HTERT RPE-1 (cell line): ENCODE results near the gene CFAP61.

Experiments
- in situ Hi-C: fragments of 300-500 bp; cut with MboI; formaldehyde crosslinking; loops from 4 replicates; pipeline ENCODE4 v1.14.3; 2020; ENCODE audit warnings: low sequenced_read_pairs

The CFAP61 gene

DNA sequence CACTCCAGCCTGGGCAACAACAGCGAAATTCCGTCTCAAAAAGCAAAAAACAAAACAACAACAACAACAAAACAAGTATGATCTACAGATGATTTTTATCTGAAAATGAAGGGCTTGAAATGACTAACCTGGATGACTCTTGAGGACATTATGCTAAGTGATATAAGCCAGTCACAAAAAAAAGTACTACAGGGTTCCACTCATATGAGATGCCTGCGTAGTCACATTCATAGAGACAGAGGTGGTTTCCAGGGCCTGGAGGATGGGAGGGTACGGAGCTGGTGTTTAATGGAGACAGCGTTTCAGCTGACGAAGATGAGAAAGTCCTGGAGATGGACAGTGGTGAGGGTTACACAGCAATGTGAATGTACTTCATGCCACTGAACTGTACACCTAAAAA lies 307.3 kb downstream of the CFAP61 start:
- in situ Hi-C loops, result no loop called here

DNA sequence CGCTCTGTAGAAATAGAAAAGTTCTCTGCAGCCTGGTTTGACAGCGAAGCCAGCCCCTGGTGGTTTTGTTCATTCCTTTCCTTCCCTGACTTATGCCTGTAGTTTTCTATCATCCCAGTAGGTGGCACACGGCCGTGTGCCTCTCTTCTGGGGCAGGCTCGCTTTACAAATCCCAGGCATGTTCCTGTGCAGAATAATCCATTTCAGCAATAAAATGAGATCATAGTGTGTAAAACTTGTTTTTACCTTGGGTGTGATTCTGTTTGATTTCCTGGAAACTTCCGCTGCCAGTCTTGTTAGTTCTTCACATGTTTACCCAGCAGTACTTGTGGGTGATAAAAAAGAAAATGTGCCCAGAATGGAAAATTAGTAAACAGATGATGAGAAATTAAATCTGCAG lies 308.1 kb downstream of the CFAP61 start:
- in situ Hi-C loops, result no loop called here

DNA sequence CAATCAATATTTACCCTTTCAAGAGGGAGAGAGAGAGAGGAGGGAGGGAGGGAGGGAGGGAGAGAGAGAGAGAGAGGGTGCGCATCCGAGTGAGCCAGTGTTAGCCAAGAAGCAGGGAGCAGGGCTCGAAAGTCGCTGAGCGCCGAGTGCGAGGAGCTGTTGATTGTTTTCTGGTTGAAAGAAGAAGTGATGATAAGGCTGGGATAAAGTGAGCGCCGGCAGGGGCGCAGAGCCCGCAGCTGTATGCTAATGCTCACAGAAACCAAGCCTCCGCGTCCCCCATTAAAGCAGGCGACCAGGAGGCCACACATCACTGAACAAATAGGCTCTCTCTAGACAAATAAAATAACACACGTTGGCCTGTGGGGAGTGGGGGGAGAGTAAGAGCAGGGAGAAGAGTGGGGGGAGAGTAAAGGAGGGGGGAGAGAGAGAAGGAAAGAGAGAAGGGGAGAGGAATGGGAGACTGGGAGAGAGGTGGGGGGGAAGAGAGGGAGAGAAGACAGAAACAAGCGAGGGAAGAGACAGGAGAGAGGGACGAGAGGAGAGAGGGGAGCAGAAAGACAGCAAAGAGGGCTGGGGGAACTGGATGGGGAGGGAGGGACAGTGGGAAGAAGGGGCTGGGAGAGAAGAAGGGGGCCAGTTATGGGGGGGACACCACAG lies 310.6 kb downstream of the CFAP61 start:
- in situ Hi-C loops, result no loop called here

DNA sequence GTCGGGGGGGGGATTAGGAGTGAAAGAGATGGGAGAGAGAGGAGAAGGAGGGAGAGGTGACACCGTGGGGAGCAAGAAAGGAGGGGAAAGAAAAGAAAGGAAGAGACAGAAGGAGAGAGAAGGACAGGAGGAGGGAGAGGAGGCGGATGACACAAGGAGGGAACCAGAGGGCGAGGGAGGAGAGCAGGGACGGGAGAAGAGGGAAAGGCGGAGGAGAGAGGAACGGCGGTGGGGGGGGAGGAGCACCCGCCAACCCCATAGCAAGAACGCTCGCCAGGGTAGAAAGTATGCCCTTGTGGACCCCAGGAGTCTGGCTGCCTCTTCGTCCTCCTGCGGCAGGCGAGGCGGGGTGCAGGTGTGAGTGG lies 311.1 kb downstream of the CFAP61 start:
- in situ Hi-C loops, result no loop called here

DNA sequence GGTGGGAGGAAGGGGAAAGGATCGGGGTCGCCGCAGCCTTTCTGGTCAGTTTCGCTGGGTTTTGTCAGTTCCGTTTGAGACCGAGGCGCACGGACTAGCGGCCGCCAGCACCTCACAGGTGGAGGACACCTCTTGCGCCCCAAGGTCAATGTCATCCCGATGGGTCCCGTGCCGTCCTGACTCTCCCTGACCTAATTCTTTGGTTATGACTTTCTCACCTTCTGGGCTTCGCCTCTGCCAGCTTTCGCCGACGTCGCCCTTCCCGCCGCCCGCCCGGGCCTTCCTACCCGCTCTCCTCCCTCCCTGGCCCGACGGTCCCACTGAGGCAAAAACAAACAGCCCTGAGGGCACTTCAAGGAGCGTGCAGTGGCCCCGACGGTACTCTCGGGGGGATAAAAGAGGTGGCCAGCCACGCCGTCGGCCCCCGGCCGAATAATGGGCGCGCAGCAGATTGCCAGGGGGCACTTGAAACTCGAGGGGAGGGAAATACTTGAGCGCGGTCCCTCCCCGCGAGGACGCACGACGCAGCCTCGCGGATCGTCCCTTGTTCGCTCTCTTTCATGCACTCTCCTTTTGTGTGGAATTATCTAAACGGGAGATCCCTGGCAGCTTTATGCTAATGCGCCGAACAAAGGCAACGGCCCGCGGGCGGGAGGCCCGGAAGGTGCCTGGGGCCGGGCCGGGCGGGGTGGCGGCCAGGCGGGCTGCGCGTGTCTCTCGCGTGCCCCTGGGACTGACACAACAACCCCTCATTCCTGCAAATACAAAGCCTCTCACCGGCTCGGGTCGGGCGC lies 311.7 kb downstream of the CFAP61 start:
- in situ Hi-C loops, result no loop called here

DNA sequence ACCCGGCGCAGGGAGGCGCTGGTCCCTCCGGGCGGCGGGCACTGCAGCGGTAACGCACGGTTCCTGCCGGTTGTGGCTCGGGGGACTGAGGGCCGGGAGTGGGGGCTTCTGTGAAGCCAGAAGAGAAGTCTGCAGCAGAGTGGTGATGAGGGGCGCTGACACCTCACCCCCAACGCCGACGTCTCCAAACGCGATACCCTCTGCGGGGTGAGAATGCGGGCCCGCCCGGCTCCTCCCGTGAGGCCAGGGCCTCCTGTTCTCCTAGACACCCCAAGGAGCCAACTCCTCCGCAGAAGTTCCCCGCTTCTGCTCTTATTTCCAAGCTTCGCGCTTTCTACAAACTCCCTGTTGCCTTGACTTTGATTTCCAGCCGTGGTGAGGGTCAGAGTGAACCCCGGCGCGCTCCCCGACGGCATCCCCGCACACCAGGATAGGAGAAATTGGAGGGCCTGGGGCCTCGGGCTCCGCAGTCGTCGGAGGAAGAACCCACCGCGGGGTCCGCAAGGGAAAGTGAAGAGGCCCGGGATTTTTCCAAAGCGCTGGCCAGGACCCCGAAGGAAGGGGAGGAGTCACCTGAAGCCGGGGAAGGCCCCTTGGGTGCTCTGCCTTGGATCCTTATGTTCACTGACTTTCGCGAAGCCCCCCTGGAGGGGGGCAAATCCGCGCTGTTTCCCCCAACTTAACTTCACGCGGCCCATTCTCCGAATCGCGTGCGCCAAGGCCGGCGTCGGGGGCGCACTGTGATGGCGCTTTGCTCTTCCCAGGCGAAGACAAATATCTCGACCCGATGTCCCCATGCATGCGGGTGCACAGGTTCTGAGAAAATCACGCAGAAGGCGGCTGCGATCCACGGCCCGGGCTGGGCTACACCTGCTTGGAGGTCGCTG lies 312.5 kb downstream of the CFAP61 start:
- in situ Hi-C loops, result no loop called here

DNA sequence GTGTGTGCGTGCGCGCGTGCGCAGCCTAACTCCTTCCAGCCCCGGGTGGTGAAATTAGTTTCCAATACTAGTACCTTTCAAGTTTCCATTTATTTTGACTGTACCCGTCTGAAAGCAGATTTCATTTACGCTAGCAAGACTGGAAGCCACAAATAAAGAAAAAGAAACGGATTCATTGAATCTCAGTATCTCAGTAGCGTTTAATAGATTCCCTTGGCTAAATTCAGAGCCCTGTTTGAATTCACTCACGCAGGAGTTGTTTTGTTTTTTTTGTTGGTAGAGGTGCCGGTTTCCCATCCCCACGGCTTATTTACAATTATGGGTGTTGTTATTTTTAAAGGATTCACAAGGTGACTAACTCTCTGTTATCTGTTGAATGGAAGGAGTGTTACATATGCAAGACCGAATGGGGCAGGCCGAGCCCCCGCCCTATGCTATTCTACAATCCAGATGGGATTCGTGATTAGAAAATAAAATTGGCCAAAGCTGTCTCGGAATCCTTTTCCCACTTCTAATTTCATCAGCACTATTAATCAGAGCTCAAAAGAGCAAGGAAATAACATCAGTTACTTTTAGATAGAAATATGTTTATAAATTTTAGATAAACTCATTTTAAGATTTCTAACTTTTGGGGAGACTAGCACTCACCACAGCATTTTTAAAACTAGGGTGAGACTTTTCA lies 313.3 kb downstream of the CFAP61 start:
- in situ Hi-C loops, result no loop called here

DNA sequence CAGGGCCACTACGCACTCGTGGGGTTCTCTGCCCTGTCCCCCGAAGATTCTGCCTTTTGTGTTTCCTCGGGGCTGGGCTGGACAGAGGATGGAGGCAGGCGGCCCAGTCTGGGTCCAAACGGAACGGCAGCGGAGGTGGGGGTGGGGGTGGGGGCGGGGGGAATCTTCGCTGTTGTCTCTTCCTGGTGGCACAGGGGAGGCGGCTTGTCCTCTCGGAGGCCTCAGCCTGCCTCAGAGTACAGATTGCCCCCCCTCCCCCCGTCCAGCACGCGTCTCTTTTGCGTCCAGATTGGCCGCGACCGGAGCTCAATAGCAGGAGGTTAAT lies 314.2 kb downstream of the CFAP61 start:
- in situ Hi-C loops, result no loop called here

DNA sequence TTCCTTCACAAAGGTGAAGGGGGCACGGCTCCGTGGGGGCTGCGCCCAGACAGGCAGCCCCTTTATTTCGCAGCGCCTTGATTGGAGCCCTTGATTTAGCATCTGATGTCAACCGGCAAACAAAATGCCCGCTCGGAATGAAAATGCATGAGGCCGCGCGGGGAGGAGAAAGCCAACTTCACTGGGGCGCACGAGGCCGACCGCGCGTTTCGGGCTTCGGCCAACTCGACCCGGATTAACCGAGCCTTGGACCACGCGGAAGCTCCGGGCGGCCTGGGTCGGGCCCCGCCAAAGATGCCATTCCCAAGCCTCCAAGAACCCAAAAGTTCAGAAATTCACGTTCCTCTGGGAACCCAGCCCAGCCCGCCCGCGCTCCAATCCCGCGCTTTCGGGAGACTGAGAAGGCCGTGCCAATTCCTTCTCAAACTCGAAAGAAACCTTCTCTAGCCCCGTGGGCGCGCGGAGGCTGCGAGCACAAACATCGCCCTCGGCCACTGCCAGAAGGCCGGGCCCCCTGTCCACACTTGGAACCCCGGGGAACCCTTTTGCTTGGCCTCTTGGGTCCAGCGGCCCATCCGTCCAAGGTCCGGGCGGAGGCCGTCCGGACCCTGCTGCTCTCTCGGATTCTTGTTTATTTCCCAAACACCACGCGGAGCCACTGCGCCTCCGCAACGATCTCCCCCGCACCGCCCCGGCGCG lies 314.7 kb downstream of the CFAP61 start:
- in situ Hi-C loops, result no loop called here

DNA sequence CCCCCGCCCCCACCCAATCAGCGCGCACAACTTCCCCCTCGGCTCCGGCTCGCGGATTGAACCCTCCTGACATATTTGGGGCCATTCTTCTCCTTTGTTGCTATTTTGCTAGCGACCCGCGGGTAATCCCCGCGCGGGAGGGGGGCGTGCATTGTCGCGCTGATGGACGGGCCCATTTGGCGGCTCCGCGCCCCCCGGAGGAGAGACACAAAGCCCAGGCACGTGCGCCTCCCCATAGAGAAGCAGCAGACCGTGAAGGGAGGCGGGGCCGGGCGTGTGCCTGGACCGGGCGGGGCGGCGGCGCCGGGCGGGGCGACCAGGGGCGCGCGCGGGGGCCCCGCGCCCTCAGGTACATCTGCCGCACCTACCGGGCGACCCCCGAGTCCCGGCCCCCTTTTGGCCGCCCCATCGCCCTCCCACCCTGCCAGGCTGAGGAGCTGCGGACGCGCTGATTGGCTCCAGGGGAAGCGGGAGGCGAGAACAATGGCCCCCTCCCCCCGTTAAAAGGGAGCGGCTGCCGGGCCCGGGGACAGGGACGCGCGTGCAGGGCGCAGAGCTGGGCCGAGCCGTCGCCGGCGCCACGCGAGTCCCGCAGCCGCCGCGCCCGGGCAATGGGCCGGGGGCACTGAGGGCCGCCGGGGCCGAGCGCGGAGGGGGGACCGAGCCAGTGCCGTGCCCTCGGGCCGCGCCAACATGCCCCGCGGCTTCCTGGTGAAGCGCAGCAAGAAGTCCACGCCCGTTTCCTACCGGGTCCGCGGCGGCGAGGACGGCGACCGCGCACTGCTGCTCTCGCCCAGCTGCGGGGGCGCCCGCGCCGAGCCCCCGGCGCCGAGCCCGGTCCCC lies 315.5 kb downstream of the CFAP61 start, which contains the start of gene INSM1:
INSM1 (plus strand) TSS at position 530 of the 843 bp plus-strand sequence; CDS start at position 694, 164 bp downstream.
- in situ Hi-C loops, result no loop called here

DNA sequence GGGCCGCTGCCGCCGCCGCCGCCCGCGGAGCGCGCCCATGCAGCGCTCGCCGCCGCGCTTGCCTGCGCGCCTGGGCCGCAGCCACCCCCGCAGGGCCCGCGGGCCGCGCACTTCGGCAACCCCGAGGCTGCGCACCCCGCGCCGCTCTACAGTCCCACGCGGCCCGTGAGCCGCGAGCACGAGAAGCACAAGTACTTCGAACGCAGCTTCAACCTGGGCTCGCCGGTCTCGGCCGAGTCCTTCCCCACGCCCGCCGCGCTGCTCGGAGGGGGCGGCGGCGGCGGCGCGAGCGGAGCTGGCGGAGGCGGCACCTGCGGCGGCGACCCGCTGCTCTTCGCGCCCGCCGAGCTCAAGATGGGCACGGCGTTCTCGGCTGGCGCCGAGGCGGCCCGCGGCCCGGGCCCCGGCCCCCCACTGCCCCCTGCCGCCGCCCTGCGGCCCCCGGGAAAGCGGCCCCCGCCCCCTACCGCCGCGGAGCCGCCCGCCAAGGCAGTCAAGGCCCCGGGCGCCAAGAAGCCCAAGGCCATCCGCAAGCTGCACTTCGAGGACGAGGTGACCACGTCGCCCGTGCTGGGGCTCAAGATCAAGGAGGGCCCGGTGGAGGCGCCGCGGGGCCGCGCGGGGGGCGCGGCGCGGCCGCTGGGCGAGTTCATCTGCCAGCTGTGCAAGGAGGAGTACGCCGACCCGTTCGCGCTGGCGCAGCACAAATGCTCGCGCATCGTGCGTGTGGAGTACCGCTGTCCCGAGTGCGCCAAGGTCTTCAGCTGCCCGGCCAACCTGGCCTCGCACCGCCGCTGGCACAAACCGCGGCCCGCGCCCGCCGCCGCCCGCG lies 316.3 kb downstream of the CFAP61 start:
- in situ Hi-C loops, result no loop called here

DNA sequence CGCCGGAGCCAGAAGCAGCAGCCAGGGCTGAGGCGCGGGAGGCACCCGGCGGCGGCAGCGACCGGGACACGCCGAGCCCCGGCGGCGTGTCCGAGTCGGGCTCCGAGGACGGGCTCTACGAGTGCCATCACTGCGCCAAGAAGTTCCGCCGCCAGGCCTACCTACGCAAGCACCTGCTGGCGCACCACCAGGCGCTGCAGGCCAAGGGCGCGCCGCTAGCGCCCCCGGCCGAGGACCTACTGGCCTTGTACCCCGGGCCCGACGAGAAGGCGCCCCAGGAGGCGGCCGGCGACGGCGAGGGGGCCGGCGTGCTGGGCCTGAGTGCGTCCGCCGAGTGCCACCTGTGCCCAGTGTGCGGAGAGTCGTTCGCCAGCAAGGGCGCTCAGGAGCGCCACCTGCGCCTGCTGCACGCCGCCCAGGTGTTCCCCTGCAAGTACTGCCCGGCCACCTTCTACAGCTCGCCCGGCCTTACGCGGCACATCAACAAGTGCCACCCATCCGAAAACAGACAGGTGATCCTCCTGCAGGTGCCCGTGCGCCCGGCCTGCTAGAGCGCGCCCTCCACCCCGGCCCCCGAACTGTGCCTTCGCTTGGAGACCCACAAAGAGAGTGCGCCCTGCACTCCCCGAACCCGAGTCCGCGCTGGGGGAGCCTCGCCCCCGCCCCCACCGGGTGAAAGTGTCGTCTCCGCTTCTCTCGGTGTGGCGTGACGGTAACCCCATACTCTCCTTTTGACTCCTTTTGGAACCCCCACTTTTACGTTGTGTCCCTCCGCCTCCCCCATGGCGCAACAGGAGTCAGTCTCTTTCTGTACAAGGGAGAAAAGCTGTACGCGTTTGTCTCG lies 317.1 kb downstream of the CFAP61 start:
- in situ Hi-C loops, result no loop called here

DNA sequence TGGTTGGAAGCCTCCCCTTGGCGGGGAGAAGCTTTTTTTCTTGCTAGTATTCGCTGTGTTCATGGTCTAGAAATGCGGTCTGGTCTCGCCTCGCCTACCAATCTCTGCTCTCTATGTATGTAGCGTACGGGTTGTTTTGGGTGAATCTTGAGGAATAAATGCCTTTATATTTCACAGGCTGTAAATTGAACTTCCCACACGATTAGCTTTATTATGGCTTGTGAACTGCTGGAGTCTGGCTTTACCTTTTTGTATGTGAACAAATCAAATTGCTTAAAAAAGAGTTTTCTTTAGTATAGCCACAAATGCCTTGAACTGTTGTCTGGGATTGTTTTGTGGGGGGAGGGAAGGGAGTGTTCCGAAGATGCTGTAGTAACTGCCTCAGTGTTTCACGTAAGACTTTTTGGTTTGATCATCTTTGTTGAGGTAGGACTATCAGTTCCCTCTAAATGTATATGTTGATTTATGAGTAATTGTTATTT lies 317.8 kb downstream of the CFAP61 start:
- in situ Hi-C loops, result no loop called here

DNA sequence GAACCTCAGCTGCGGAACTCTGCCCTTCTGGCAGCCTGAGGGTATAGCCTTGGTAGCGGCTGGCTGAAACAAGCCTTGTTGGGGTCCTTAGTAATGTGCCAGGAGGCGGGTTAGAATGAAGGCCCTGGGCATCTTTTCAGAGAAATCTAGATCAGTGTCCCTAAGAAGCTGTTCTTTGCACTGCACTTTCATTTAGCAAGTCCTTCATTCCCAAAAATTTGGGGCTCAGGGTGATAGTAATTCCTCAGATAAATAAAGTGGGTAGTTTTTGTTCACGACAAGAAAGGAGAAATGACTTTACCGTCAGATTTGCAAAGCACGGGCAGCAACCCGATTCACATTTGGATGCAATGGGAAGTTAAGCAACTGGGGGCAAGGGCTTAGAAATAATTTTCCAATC lies 318.8 kb downstream of the CFAP61 start:
- in situ Hi-C loops, result no loop called here

DNA sequence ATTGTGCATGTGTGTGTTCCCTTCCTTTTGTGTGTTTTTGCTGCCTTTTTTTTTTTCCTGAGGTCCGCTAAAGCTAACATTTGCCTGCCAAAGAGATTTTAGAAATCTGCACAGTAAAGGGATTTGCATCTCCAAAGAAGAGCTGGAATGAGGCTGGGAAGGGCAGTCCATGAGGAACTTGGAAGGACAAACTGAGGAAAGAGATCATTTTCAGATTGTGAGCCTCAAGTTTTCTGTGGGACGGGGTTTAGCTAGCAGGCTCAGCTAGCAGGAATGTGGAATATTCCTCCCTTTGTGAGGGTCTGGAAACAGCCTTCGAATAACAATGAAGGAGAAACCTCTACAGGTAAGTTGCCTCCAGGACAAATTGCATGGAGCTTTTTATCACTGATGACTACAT lies 319.3 kb downstream of the CFAP61 start:
- in situ Hi-C loops, result no loop called here

DNA sequence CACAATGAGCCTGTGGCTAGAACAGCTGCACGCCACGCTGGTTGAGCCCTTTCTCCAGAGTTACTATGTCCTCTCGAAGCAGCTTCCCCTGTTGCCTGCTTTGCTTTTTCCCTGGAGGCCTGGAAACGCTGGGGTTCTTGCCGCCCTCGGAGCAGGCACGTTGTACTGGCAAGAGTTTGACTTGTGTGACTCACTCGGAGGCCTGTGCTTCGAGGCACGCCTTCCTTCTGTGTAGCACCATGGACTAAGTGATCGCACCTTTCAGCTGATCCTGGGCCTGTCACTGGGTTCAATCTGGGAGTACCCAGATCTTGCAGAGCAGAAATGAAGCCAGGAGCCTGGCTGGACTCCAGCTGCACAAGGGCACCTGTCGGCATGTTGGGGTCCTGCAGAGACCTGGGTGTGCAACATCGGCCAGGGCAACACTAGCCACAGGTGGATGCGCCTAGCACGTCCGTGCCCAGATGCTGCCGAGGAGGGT lies 320.8 kb downstream of the CFAP61 start:
- in situ Hi-C loops, result no loop called here

DNA sequence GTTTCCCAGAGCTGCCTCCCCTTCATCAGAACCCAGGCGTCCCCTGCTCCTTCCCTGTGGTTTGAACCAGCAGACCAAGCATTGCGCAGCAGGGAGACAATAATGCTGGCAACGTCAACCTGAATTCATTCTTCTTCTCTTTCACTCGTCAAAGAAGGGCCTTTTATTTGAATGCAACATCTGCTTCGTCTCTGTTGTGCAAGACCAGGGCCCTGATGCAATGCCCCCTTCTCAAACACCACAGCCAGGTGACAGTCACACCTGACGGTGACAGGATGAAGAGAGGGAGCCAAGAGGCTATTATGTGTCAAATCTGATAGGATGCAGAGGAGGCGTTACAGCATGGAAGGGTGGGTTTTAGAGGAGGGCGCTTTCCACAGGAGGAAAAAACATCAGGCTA lies 323.5 kb downstream of the CFAP61 start:
- in situ Hi-C loops, result no loop called here

DNA sequence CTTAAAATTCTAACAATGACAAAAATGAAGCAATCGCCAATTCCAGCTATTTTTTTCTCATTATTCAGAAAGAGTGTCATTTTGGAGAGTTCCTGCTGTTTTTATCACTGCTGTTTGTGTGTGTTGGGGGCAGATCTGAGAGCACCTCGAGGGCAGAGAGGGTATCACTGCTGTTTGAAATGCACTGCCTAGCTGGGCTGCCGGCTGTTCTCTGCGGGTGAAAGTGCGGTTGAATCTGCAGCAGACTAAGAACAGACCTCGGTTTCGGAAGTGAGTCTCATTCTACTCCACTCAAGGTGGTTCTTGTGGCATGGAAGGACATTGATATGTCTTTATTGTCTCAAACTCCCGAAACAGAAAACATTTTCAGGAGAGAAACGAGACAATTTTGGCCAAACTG lies 333.9 kb downstream of the CFAP61 start:
- in situ Hi-C loops, result no loop called here
